ENCODE data around the gene POMZP3.
A peak's percentile ranks its signal among the peaks of the same experiment; 100 is the strongest.
"Not testable (repeated sequence)": the region's sequence is repeated elsewhere in the genome, so short reads cannot be mapped to it uniquely, and the experiment has no call there.

Gene POMZP3

DNA sequence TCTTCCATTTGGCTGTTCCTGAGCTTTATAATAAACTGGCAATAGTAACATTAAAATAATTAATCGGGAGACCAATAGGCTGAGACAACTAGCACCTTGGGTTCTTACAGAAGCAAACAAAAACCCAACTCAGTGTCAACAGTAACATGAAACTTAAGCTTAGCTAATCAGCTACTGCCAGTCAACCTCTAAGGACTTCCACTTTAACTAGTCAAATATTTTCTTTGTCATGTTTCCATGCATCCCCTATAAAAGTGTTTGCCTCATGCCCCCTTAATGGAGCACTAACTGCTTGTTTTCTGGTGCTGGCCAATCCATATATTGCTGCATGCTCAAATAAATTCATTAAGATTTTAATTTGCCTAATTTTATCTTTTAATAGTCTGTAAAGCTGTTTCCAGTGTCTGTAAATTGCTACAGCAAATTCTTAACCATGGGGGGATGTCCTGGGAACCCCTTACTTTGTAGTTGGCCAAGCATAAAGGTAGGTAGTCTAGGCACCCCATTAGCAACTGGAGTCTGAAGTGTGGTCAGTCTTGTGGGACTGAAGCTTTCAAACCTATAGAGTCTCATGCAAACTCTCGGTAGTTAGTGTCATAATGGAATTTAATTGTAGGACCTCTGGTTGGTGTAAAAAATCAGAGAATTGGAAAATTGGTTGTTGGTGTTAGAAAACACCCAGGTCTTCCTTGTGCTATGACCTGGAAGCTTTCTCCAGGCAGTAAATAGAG is 40.3 kb downstream of the POMZP3 start:
- DNase-seq = not testable (repeated sequence)

DNA sequence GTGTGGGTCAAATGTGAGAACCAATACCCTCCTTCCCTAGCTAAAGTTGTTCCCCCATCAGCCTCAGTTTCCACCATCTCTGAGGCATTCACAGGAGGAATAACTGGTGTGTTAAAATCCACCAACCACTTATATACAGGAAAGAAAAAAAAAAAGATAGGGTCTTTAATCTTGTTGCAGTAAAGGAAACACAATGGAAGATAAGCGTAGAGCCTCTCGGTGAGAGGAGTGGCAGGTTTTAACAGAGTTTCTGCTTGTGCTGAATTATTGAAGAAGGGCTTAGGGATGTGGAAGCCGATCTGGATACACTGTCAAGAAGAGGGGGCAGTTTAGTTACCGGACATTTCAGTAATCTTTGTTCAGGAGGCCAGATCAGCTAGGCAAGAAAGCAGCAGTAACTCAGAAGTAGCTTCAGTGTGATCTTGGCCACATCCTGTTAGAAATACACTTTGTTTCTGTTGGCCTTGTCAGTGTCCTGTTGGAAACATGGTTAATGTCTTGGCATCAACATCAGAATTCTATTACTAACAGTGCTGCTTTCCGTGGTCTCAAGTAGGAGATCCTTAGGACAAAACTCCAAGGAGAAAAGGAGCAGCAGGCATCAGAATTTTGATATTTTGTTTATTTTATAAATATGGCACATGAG is 43.3 kb downstream of the POMZP3 start:
- DNase-seq = not testable (repeated sequence)

DNA sequence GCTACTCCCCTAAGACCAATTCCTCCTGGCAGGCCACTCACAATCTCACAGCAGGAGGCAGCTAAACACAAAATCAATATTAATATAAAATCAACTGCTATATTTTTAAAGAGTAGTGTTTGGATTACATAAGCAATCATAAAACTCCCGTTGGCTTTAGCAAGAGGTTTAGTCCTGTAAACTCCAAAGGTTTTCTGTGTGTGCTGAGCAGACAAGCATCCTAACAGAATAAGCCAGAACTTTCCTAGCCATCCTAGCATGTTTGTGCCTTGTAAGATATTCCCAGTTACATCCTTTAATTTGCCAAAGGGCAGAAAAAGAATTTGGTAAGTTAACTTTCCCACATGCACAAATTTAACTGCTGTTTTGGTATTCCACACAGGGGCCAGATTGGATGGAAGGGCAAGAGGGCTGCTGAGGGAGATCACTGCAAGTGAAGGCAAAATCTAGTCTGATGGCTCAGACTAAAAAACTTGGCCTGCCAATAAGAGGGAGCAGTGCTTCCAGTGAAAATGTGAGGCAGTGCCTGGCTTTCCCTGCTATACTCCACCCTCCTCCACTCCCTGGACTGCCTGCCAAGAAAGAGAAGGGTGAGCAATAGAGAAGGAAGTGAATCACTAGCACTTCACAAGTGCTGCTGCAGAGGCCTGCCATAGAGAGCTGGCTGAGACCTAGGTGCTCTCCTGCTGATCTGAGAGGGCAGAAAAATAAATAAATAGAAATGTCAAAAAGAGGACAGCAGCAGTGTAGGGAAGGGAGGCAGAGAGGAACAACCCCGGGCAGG is 44.0 kb downstream of the POMZP3 start:
- DNase-seq = peak in 1 of 2 experiments; percentile 19

DNA sequence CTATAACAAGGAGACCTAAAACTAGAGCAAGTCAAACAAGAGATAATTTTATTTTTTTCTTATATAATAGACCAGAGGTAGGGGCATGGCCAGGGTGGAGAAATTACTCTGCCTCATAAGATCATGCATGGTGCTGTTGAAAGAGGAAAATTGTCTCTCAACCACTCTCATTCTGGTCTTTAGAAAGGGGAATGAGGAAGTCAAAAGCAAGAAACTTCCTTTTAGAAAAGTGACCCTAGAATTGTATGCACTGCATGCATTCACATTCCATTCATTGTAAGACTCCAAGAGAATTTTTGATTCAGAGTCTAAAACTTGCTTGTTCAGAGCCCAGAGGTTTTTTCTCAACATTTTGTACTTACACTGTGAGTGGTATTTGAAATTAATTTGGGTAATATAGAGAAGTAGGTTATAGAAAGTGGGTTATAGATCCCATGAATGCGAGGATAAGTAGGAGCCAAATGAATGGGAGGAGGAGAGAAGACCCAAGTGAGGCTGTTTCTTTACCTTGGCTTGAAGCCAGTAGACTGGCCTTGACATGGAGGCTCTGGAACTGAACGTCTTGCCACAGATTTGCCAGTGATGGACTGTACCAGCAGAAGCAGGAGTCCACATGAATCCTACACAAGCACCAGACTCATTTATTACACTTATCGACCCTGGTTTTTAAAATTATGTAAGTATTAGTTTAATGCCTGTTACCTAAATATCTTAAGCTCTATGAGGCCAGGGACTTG is 51.0 kb downstream of the POMZP3 start:
- not testable (repeated sequence) for DNase-seq

DNA sequence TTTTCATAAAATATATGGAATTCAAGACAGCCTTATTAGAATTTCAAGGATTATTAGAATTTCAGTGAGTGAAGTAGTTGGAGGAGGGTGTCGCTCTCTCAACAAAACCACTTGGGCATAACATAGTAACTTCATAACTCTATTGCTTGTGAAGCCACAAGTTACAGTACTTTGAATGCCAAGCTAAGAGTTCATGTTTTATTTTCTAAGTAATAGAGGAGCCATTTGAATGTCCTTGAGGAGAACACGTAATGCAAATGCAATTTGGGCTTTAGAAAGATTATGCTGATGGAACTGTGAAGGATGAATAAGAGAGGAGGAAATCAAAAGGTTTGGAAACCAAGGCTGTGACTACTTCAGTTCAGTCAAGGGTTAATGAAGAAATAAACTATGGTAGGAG is 51.6 kb downstream of the POMZP3 start:
- DNase-seq = not testable (repeated sequence)

DNA sequence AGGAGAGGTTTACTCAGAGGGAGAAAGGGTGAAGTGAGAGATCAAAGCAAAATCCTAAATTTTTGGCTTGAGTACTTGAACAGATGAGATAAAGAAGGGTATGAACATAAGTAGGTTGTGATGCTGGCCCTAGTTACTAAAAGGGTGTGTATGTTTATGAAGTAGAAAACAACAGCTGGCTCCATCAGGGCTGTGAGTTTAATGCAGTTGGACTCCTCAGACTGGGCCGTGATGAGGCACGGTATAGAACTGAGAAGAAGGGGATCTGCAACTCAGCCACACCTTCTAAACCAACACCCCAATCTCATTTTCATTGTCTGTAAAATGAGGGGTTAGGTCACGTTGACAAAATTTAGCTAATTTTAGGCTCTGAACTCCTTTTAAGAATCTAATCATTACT is 54.8 kb downstream of the POMZP3 start:
- DNase-seq = not testable (repeated sequence)

DNA sequence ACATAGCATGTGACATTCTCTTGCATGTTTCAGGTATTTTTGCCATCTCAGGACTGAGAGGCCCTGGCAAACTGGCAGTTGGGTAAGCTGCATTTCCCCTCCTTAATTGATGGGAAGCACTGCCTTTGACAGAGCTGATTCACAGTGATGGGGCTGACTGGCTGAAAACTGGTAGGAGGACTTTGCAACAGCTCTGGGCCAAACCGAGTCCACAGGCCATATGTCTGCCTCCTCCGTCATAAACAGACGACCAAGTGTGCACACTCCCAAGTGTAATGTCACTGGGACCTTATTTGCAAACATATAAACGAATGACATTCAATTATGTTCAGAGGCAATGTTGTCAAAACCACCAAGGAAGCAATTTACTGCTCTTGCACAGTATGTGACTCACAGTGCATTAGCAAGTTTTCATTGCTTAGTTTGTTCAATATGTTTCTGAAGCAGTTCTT is 56.7 kb downstream of the POMZP3 start:
- not testable (repeated sequence) for DNase-seq

DNA sequence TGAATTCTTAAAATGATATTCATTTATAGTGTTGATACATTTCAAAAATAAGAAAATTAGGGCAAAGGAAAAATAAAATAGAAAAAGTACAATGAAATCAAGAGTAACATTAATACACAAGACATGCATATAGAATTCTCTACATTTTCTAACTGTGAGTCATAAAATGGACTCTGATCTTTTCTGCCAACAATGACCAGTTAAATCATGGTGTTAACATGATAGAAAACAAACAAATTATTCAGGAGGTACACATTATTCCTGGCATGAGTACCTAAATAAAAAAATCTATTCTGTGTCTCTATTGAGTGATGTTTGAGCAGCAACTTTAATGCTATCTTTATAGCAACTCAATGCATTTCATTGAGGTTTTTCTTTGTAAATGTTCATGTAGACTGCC is 58.3 kb downstream of the POMZP3 start:
- DNase-seq = not testable (repeated sequence)

DNA sequence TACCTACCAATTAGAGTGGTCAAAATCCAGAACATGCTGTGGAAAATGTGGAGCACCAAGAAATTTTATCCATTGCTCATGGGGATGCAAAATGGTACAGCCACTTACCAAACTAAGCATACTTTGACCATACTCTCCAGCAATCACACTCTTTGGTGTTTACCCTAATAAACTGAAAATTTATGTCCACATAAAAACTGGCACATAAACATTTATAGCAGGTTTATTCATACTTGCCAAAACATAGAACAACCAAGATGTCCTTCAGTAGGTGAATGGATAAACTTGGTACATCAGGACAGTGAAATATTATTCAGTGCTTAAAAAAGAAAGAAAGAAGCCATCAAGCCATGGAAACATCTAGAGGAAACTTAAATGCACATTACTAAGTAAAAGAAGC is 59.3 kb downstream of the POMZP3 start:
- not testable (repeated sequence) for DNase-seq

DNA sequence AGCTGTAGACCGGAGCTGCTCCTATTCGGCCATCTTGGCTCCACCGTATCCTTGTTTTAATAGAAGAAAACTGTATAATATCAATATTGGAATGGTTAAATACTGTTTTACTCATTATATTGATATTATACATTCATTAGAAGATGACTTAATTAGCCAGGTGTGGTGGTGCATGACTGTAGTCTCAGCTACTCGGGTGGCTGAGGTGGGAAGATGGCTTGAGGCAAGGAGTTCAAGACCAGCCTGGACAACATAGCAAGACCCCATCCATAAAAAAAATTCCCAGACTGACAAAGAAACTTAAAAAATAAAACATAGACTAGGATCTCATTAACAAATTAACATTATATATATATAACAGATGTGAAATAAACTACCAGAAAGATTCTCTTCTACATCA is 59.8 kb downstream of the POMZP3 start:
- DNase-seq = not testable (repeated sequence)

DNA sequence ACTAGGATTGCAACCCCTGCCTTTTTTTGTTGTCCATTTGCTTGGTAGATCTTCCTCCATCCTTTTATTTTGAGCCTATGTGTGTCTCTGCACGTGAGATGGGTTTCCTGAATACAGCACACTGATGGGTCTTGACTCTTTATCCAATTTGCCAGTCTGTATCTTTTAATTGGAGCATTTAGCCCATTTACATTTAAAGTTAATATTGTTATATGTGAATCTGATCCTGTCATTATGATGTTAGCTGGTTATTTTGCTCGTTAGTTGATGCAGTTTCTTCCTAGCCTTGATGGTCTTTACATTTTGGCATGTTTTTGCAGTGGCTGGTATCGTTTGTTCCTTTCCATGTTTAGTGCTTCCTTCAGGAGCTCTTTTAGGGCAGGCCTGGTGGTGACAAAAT is 62.1 kb downstream of the POMZP3 start:
- not testable (repeated sequence) for DNase-seq

DNA sequence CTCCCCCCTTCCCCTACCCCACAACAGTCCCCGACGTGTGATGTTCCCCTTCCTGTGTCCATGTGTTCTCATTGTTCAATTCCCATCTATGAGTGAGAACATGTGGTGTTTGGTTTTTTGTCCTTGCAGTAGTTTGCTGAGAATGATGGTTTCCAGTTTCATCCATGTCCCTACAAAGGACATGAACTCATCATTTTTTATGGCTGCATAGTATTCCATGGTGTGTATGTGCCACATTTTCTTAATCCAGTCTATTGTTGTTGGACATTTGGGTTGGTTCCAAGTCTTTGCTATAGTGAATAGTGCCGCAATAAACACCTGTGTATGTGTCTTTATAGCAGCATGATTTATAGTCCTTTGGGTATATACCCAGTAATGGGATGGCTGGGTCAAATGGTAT is 65.7 kb downstream of the POMZP3 start:
- DNase-seq = not testable (repeated sequence)

DNA sequence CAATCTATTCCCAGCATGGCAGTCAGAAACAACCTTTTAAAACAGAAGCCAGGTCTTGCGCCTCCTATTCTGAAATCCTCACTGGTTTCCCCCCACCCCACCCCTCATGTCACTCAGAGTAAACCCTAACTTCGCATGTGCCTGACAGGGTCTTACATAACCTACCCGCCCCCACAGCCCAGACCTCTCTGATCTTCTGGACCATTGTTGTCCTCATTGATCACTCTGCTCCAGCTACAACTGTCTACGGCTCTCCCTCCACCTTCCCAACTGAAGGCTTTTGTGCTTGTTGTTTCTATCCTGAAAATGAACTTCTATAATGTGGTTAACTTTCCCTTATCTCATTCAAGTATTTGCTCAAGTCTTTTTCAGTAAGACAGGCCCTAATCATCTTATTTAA is 66.9 kb downstream of the POMZP3 start:
- not testable (repeated sequence) for DNase-seq

Measured in erythroblast (primary cell).